GM12874 (cell line): ENCODE data around the gene DAZL.

Experiments used
- CTCF ChIP-seq: IDR thresholded peaks from 2 replicates; pipeline ENCODE4 v1.5.1; 2011; ENCODE audit warnings: low read depth, mild to moderate bottlenecking, control low read depth, low read length, moderate library complexity; ENCODE audit not compliant: insufficient read depth

The DAZL gene

GRCh38 chr3:16604887-16605602 lies at the start of gene DAZL:
DAZL (minus strand) TSS chr3:16605423; CDS start chr3:16605205, 218 bp downstream.
- no peak for TF ChIP-seq CTCF

DNA sequence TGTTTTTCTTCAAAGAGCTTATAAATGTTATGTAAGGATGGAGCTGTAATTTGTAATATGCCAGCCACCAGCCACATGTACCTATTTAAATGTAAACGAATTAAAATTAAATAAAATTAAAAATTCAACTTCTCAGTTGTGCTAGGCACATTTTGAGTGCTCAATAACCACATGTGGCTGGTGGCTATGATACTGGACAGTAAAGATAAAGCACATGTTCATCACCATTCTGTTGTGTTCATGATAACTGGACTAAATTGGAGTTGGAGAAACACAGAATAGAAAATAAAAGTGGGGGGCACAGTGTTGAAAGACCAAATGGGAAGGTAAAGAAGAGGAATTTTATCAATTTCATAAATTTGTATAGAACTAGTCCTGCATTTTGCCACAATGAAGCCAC lies 49.8 kb upstream of the DAZL start:
- TF ChIP-seq CTCF, result no peak

DNA sequence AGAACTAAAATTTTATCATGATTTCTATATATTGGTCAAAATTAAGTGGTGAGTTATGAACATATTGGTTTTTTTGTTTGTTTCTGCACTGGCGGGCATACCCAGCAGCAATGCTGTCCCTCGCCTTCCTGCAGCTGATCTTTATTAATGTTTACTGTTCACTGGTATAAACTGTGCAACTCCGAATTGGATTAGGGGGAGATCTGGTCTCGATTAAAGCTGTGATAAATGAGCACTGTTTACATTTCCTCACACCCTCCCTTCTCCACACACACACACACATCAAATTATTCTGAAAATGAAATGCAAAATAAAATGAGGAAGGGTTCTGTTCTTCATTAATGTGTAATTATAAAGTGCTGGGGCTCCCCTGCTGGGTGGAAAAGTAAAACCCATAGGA lies 48.5 kb upstream of the DAZL start:
- no peak for TF ChIP-seq CTCF

- no peak for TF ChIP-seq CTCF
These were observed 42.4 kb upstream of the DAZL start for GRCh38 chr3:16647668-16648067.

DNA sequence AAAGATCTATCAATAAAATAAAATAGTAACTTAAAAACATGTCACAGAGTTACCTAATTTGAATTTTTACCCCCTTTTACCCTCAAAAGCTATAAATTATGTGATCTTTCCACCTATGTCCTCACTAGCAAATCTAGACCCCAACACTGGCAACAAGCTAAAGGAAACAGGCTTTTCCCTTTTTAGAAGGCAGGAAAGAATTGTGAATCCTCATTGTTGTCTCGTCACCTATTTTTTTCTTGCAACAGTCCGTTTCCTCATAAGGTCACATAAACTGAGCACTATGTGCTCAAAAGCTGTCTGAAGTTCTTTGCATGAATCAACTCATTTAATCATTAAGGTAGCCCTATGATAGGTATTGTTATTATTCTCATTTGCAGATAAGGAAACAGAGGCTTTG lies 34.6 kb upstream of the DAZL start:
- TF ChIP-seq CTCF, result no peak

DNA sequence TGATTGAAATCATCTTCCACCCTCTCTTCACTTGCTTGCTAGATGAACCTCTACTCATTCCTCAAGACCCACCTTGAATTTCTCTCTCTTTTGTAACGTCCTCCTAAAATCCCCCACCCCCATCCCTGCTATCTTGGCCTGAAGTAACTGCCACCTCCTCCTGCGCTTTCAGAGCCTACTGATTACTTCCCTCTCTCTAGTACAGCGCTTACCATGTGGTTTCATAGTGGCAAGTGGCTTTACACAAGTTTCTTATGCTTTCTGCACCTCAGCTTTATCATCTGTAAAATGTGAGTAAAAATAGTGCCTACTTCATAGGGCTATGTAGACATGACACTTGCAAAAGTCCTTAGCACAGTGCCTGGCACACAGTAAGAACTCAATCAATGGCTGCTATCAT lies 28.7 kb upstream of the DAZL start:
- TF ChIP-seq CTCF, result no peak

- TF ChIP-seq CTCF, result no peak
These were observed 27.2 kb upstream of the DAZL start for GRCh38 chr3:16632395-16632794.
